Spleen (tissue), 11 donors: ENCODE measurements around the gene PAX5. TPM values are rescaled to one million over a fixed set of nuclear protein-coding genes. Genes with fewer than 3 reads are reported as not detected.

Experiments used
- DNase-seq: peaks from one replicate; pipeline ENCODE4 v3.0.0-alpha.2; 2020
- H3K27ac ChIP-seq, 8 donors: fragments of 200-600 bp; sonication (generic) in 7 of 8; 1 replicate in 4 of 8; 2 replicates in 4 of 8; pipeline versions ENCODE4 v1.5.0 to v1.8.0; 2016 to 2021; ENCODE audit warnings: inconsistent platforms in 4 of 8, mild to moderate bottlenecking in 4 of 8, moderate library complexity in 1 of 8
- H3K27me3 ChIP-seq, 7 donors: fragments of 200-600 bp; sonication (generic) in 6 of 7; replicated peaks in 1 of 7; 1 replicate in 4 of 7; 2 replicates in 3 of 7; pipeline versions ENCODE4 v1.5.0 to v1.8.0; 2016 to 2021; ENCODE audit warnings: inconsistent platforms in 3 of 7, mild to moderate bottlenecking in 1 of 7
- H3K36me3 ChIP-seq, 6 donors: fragments of 200-600 bp; sonication (generic) in 5 of 6; 1 replicate in 4 of 6; 2 replicates in 2 of 6; pipeline versions ENCODE4 v1.5.0 to v1.8.0; 2016 to 2021; ENCODE audit warnings: inconsistent platforms in 2 of 6
- H3K4me1 ChIP-seq, 6 donors: fragments of 200-600 bp; sonication (generic) in 5 of 6; 1 replicate in 3 of 6; 2 replicates in 3 of 6; pipeline versions ENCODE4 v1.5.0 to v1.8.0; 2016 to 2021; ENCODE audit warnings: inconsistent platforms in 3 of 6
- H3K4me3 ChIP-seq, 8 donors: fragments of 200-600 bp; sonication (generic) in 7 of 8; 1 replicate in 4 of 8; 2 replicates in 4 of 8; pipeline versions ENCODE4 v1.5.0 to v1.8.0; 2016 to 2021; ENCODE audit warnings: inconsistent platforms in 4 of 8, mild to moderate bottlenecking in 4 of 8, moderate library complexity in 2 of 8
- H3K9me3 ChIP-seq, 8 donors: fragments of 200-600 bp; sonication (generic) in 7 of 8; 1 replicate in 4 of 8; 2 replicates in 4 of 8; pipeline versions ENCODE4 v1.5.0 to v1.8.0; 2016 to 2021; ENCODE audit warnings: inconsistent platforms in 4 of 8
- CTCF ChIP-seq, 11 experiments: fragments of 200-600 bp in 7 of 11; fragments of 450-650 bp in 4 of 11; sonication (generic) in 4 of 11; IDR thresholded peaks in 8 of 11; conservative IDR thresholded peaks in 3 of 11; 1 replicate in 7 of 11; 2 replicates in 4 of 11; pipeline versions ENCODE4 v1.4.0 to v1.8.0; 2016 to 2021; ENCODE audit warnings: antibody characterized with exemption in 11 of 11, inconsistent platforms in 4 of 11, mild to moderate bottlenecking in 1 of 11
- POLR2A ChIP-seq, 3 donors: fragments of 450-650 bp; IDR thresholded peaks; one replicate each; pipeline ENCODE4 v1.5.1; 2017; ENCODE audit warnings: antibody characterized with exemption in 3 of 3, mild to moderate bottlenecking in 1 of 3
- POLR2AphosphoS5 ChIP-seq, 3 donors: sonication (generic); formaldehyde crosslinking; IDR thresholded peaks; one replicate each; pipeline ENCODE4 v1.5.1; 2017; ENCODE audit warnings: antibody characterized with exemption in 3 of 3
- whole genome bisulfite sequencing, 5 donors: extraction: QIAGEN DNeasy Blood & Tissue Kit in 3 of 5; methylation state at CpG; one replicate each; pipeline versions ENCODE4 v1.1.5 to v1.1.7; 2013 to 2018; 5-methylcytosine and 5-hydroxymethylcytosine counted together
- intact Hi-C: fragments of 100-400 bp; cut with DNase I; formaldehyde crosslinking; loops from one replicate; pipeline ENCODE4 v1.15.0; 2023; ENCODE audit warnings: low total_unique reads
- polyA plus RNA-seq, 3 donors: library from polyadenylated mRNA; stranded (reverse); fragments of 200-250 nt; gene quantifications; one replicate each; pipeline ENCODE4 v1.2.1, GENCODE V29; 2013
- total RNA-seq, 7 donors: library from RNA; depleted of rRNA in 3 of 7; stranded (reverse); fragments of >200 nt in 3 of 7; fragmentation: NEBNext Ultra II Directional in 4 of 7; extraction: Animal tissue kit (Norgen Biotek cat#: 25700) in 4 of 7; gene quantifications; one replicate each; pipeline versions ENCODE4 v1.1.0 to v1.2.1, GENCODE V29; 2016 to 2021
- donor health status: healthy with polysubstance abuse.
- donor health status: DM: no; HTN: no; CAD: no; lungs with moderate emphysema.
- donor health status: DM: no; HTN: no; CAD: no.
- donor health status: Bipolar disorder and iron deficiency.
- donor health status: healthy.
- donor health status: DM: no; HTN: no; CAD: no.
- donor health status: DM: yes; HTN: yes; CAD: no.

PAX5 gene
- total and polyA plus RNA-seq, 10 donors: 15.9 to 120 (median 53.0) TPM

GRCh38 chr9:37002413-37003217 lies 31.5 kb downstream of the PAX5 start:
- peak; percentile 88 for DNase-seq
- WGBS, 5 donors: 7 to 10% (median 8%) methylated on average over 26 to 62 of the region's 62 CpGs
- Histone ChIP-seq H3K27me3 (peaks cover 0 to 78% (median 18%) of the 10 kb centered on the region in 7 donors), H3K36me3 (peaks cover 0 to 8% (median 0%) of the 10 kb centered on the region in 6 donors), H3K9me3 (no peaks in the 10 kb centered on the region), H3K4me1 (peaks cover 0 to 98% (median 51%) of the 10 kb centered on the region in 6 donors), H3K4me3 (peak overlapping the region in 7 of 8 donors; percentile 11 to 65 (median 31)), H3K27ac (peak overlapping the region; percentile 10 to 91 (median 78))
- TF ChIP-seq POLR2A (IDR thresholded peaks at IDR 0.05) (no peak), POLR2AphosphoS5 (IDR thresholded peaks at IDR 0.05) (peak; percentile 43 to 78 (median 64))
- intact Hi-C loops: no loop called here

- peak overlapping the region in 7 of 8 donors; percentile 11 to 65 (median 31) for H3K4me3 ChIP-seq
- H3K4me1 ChIP-seq: peaks cover 1 to 98% (median 52%) of the 10 kb centered on the region in 6 donors
- DNase-seq: no peak
- peaks cover 0 to 74% (median 18%) of the 10 kb centered on the region in 7 donors for H3K27me3 ChIP-seq
- intact Hi-C loops: no loop called here
- TF ChIP-seq CTCF (IDR thresholded peaks at IDR 0.05 in 8 of 11, conservative IDR thresholded peaks at IDR 0.05 in 3 of 11) (no peak), POLR2AphosphoS5 (IDR thresholded peaks at IDR 0.05) (no peak), POLR2A (IDR thresholded peaks at IDR 0.05) (no peak)
- H3K27ac ChIP-seq: peak overlapping the region; percentile 10 to 91 (median 78)
- H3K36me3 ChIP-seq: peaks cover 0 to 8% (median 0%) of the 10 kb centered on the region in 6 donors
- H3K9me3 ChIP-seq: no peaks in the 10 kb centered on the region
- 40 to 49% (median 47%) methylated on average over 10 to 11 of the region's 11 CpGs for WGBS, 5 donors
These were observed 32.0 kb downstream of the PAX5 start for GRCh38 chr9:37002036-37002412.

DNA sequence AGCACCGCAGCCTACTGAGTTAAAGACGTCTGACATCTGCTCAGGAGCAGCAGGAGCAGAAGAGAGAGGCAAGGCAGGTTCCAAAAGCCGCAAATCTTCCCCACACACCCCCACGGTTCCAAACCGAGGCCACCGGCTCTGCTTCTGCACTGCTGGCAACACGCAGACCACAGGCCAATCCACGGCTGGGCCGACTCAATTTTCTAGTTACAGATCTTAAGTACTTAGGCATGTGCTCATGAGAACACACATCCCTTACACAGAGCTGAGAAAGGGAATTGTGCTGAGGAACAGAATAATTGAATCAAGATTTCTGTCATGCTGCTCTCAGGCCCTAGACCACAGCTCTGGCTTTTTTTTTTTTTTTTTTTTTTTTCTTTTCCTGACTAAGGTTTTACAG lies 32.6 kb downstream of the PAX5 start:
- Histone ChIP-seq H3K4me1 (peaks cover 2 to 98% (median 50%) of the 10 kb centered on the region in 6 donors), H3K36me3 (peaks cover 0 to 8% (median 0%) of the 10 kb centered on the region in 6 donors), H3K27me3 (peaks cover 0 to 71% (median 18%) of the 10 kb centered on the region in 7 donors), H3K9me3 (no peaks in the 10 kb centered on the region), H3K27ac (peak overlapping the region in 7 of 8 donors; percentile 16 to 91 (median 80)), H3K4me3 (peak overlapping the region in 2 of 8 donors; percentile 38 to 42)
- 66 to 76% (median 72%) methylated on average over 9 of the region's 9 CpGs for WGBS, 5 donors
- no peak for DNase-seq
- TF ChIP-seq CTCF (IDR thresholded peaks at IDR 0.05 in 8 of 11, conservative IDR thresholded peaks at IDR 0.05 in 3 of 11): no peak
- no peak for TF ChIP-seq POLR2AphosphoS5 (IDR thresholded peaks at IDR 0.05)
- intact Hi-C loops: no loop called here

- peak overlapping the region in 1 of 8 donors; percentile 48 for H3K4me3 ChIP-seq
- peaks cover 0 to 74% (median 18%) of the 10 kb centered on the region in 7 donors for H3K27me3 ChIP-seq
These were observed 34.2 kb downstream of the PAX5 start for GRCh38 chr9:36999728-37000333.

More at GRCh38 chr9:36999728-37000333, 34.2 kb downstream of the PAX5 start:
- intact Hi-C loops: no loop called here
- peaks cover 0 to 5% (median 0%) of the 10 kb centered on the region in 6 donors for H3K36me3 ChIP-seq
- TF ChIP-seq POLR2A (IDR thresholded peaks at IDR 0.05) (no peak), CTCF (IDR thresholded peaks at IDR 0.05 in 8 of 11, conservative IDR thresholded peaks at IDR 0.05 in 3 of 11) (peak in 3 of 11 experiments; percentile 13 to 35 (median 15))
- 45 to 65% (median 59%) methylated on average over 8 of the region's 8 CpGs for WGBS, 5 donors
- no peak for DNase-seq
- H3K4me1 ChIP-seq: peaks cover 2 to 98% (median 57%) of the 10 kb centered on the region in 6 donors
- no peaks in the 10 kb centered on the region for H3K9me3 ChIP-seq
- H3K27ac ChIP-seq: peak overlapping the region in 5 of 8 donors; percentile 59 to 91 (median 81)
